ENCODE data around the gene TBC1D1. TPM values are rescaled to one million over a fixed set of nuclear protein-coding genes. Genes with fewer than 3 reads are reported as not detected.

TBC1D1 gene
- total and polyA plus RNA-seq, 2 of the 8 experiments (the other 6 are each of a cell fraction or from before 2014, with no cell fraction given) = 96.9 to 162 TPM

GRCh38 chr4:38094419-38094818 lies 203.5 kb downstream of the TBC1D1 start:
- no peak overlapping the region for H2BK15ac ChIP-seq (ENCODE audit: low read length)
- POLR2A ChIA-PET (ENCODE audit: partially characterized antibody) = interaction anchor here (1.1 kb wide), 1 partner anchor 11 kb away, joined by 3 read pairs; no protein-coding TSS in a partner anchor
- H2AK5ac ChIP-seq (ENCODE audit: low read depth, low read length) = no peak overlapping the region
- no peak overlapping the region for H3K23ac ChIP-seq (ENCODE audit: insufficient read length)
- no peak overlapping the region for H4K8ac ChIP-seq (ENCODE audit: extremely low read depth, insufficient read depth, low read length)
- no peak overlapping the region for H3K14ac ChIP-seq (ENCODE audit: insufficient read length)
- no peak overlapping the region for H3K56ac ChIP-seq (replicated peaks; ENCODE audit: insufficient read length, low read depth, low read length)
- peaks cover 0 to 4% of the 10 kb centered on the region in 2 experiments for H4K20me1 ChIP-seq (replicated peaks in 1 of 2; ENCODE audit: control insufficient read depth in 1 of 2, insufficient read depth in 2 of 2, low read length in 2 of 2)
- no peak overlapping the region for H3K4me3 ChIP-seq (ENCODE audit: extremely low read depth in 1 of 4, insufficient read depth in 2 of 4, low read depth in 3 of 4, low read length in 4 of 4)
- H4K91ac ChIP-seq (replicated peaks; ENCODE audit: insufficient read length, low read length) = no peak overlapping the region
- no peak overlapping the region for H2BK5ac ChIP-seq (ENCODE audit: low read depth, low read length)
- no peak overlapping the region for H3K4ac ChIP-seq (replicated peaks; ENCODE audit: insufficient read length, low read depth, low read length)
- no peak overlapping the region for H3K9ac ChIP-seq (replicated peaks in 1 of 4; ENCODE audit: extremely low read depth in 1 of 4, low read depth in 3 of 4, low read length in 3 of 4)
- WGBS, 2 experiments (ENCODE audit: extremely low coverage in 1 of 2, insufficient coverage in 1 of 2, insufficient read length in 1 of 2, insufficient replicate concordance in 2 of 2, low coverage in 1 of 2, low lambda C conversion rate in 2 of 2, missing lambda C conversion rate in 1 of 2) = 84% methylated on average over 7 of the region's 7 CpGs; no CpG with 5 or more reads in 1 of the 2 experiments
- no peaks in the 10 kb centered on the region for H3K27me3 ChIP-seq (replicated peaks in 1 of 4; ENCODE audit: control insufficient read depth in 3 of 4, extremely low read depth in 1 of 4, insufficient read depth in 3 of 4, low read length in 3 of 4)
- FAIRE-seq (no peak), DNase-seq (ENCODE audit: low read depth in 1 of 2, low spot score in 2 of 2) (no peak)
- H3K79me2 ChIP-seq (ENCODE audit: control insufficient read depth in 1 of 2, insufficient read depth in 2 of 2, low read length in 2 of 2) = no peaks in the 10 kb centered on the region
- no peak overlapping the region for H2BK20ac ChIP-seq (ENCODE audit: low read length)
- H3K23me2 ChIP-seq (ENCODE audit: low read depth, low read length) = no peaks in the 10 kb centered on the region
- H3K79me1 ChIP-seq (ENCODE audit: low read depth, low read length) = no peaks in the 10 kb centered on the region
- H3K27ac ChIP-seq (ENCODE audit: low read depth, low read length) = no peak overlapping the region; the same call in 1 of the 2 replicates
- TF ChIP-seq TCF12 (IDR thresholded peaks at IDR 0.05; ENCODE audit: low read depth, low read length) = 0 out of 2 replicates have a peak, but pooled peaks have one; percentile 21
- TF ChIP-seq JUN (IDR thresholded peaks at IDR 0.05; ENCODE audit: low read depth, low read length) = no peak
- H3K36me3 ChIP-seq (ENCODE audit: control insufficient read depth in 2 of 4, insufficient read depth in 4 of 4, low read length in 3 of 4) = peaks cover 0 to 13% (median 5%) of the 10 kb centered on the region in 4 experiments; a peak in 5 of 8 replicates
- no peak overlapping the region for H3K18ac ChIP-seq (ENCODE audit: extremely low read depth, low read length)
- H2BK12ac ChIP-seq (ENCODE audit: low read depth, low read length) = peak overlapping the region; percentile 45; the same call in 1 of the 2 replicates
- no peak overlapping the region for H4K5ac ChIP-seq (ENCODE audit: insufficient read length, low read depth, low read length)
- H3K4me1 ChIP-seq (replicated peaks in 1 of 4; ENCODE audit: control insufficient read depth in 3 of 4, insufficient read depth in 4 of 4, low read length in 3 of 4) = peaks cover 0 to 4% (median 1%) of the 10 kb centered on the region in 4 experiments; a peak in 1 of 7 replicates
- H3K9me3 ChIP-seq (ENCODE audit: insufficient read depth in 2 of 2, low read depth in 1 of 2, low read length in 1 of 2) = no peaks in the 10 kb centered on the region
- CTCF ChIA-PET (ENCODE audit: partially characterized antibody) = interaction anchor here (0.7 to 3.8 kb wide), 9 partner anchors 8 to 638 kb away, joined by 3 to 14 read pairs (median 3); no protein-coding TSS in a partner anchor
- 0 out of 4 replicates have a peak overlapping the region, but pooled peaks of 1 of the 2 experiments have one; percentile 6 for H3K4me2 ChIP-seq (ENCODE audit: insufficient read depth in 1 of 2, low read depth in 2 of 2, low read length in 2 of 2)
- H2BK120ac ChIP-seq (replicated peaks; ENCODE audit: low read depth, low read length) = no peak overlapping the region
- no peak overlapping the region for H2AFZ ChIP-seq (ENCODE audit: low read length)
